HCT116 (cell line): ENCODE results near the gene ACSL5. TPM values are rescaled to one million over a fixed set of nuclear protein-coding genes. Genes with fewer than 3 reads are reported as not detected.

Source experiments
- ATAC-seq: fragments of 200-7000 bp; cut with Tn5 transposase; 2 replicates; pipeline ENCODE4 v1.9.1; 2020; ENCODE audit warnings: mild to moderate bottlenecking, moderate library complexity
- BruUV-seq: library from RNA; stranded (reverse); fragments of 400-500 nt; replicated peaks from 2 replicates; lab custom pipeline; 2021; lab: Mats Ljungman, UMichigan
- CTCF ChIA-PET: fragments of 300-600 bp; sonication (Branson Sonifier 250); formaldehyde crosslinking; loops from one replicate; lab custom pipeline; 2021; ENCODE audit warnings: antibody characterized with exemption; lab: Charles Lee
- POLR2A ChIA-PET: fragments of 300-600, 350-600 bp; sonication (Branson Sonifier 250); formaldehyde crosslinking; loops from one replicate; lab custom pipeline; 2021; ENCODE audit warnings: antibody characterized with exemption; lab: Charles Lee
- RAD21 ChIA-PET, 2 experiments: fragments of 300-600 bp; sonication (Branson Sonifier 250); formaldehyde crosslinking; loops; one replicate each; lab custom pipeline; 2023; ENCODE audit warnings: low total read pairs in 2 of 2; ENCODE audit not compliant: uncharacterized antibody in 2 of 2, unreplicated experiment in 2 of 2, low non-redundant PET in 1 of 2; lab: Charles Lee
- DNase-seq: peaks from one replicate; pipeline ENCODE4 v3.0.0-alpha.2; 2010; ENCODE audit warnings: low read depth, low spot score
- H2AFZ ChIP-seq: fragments of 200-600 bp; shearing (Covaris generic), sonication (generic); 2 replicates; pipeline ENCODE4 v1.6.1; 2017; ENCODE audit warnings: low read depth, mixed run types, mixed read lengths, antibody characterized with exemption, low read length; ENCODE audit not compliant: poor library complexity, severe bottlenecking
- H3K27ac ChIP-seq: 2 replicates; pipeline ENCODE4 v1.5.1; 2012; ENCODE audit warnings: low read depth, low read length
- H3K27me3 ChIP-seq: fragments of 200-600 bp; sonication (generic); 2 replicates; pipeline ENCODE4 v1.6.1; 2016; ENCODE audit warnings: mixed run types, low read length, mixed read lengths; ENCODE audit not compliant: insufficient read depth
- H3K36me3 ChIP-seq, 2 experiments: fragments of 200-500 bp in 1 of 2; fragments of 200-600 bp in 1 of 2; sonication (Bioruptor generic) in 1 of 2; sonication (generic) in 1 of 2; 2 replicates each; pipeline versions ENCODE4 v1.5.1 to v1.6.1; 2014 to 2016; ENCODE audit warnings: low read length in 2 of 2, inconsistent platforms in 1 of 2, mixed read lengths in 1 of 2, mixed run types in 1 of 2; ENCODE audit not compliant: insufficient read depth in 2 of 2, control insufficient read depth in 1 of 2
- H3K4me1 ChIP-seq, 2 experiments: fragments of 200-600 bp in 1 of 2; sonication (generic) in 1 of 2; 2 replicates each; pipeline versions ENCODE4 v1.5.1 to v1.6.1; 2012 to 2017; ENCODE audit warnings: low read length in 2 of 2, inconsistent platforms in 1 of 2, mild to moderate bottlenecking in 1 of 2, mixed read lengths in 1 of 2, mixed run types in 1 of 2, moderate library complexity in 1 of 2; ENCODE audit not compliant: insufficient read depth in 2 of 2, control insufficient read depth in 1 of 2
- H3K4me2 ChIP-seq: fragments of 200-600 bp; sonication (generic); 2 replicates; pipeline ENCODE4 v1.6.1; 2017; ENCODE audit warnings: mixed run types, low read length, mixed read lengths
- H3K4me3 ChIP-seq, 2 experiments: fragments of 200-600 bp in 1 of 2; sonication (generic) in 1 of 2; replicated peaks in 1 of 2; 2 replicates each; pipeline ENCODE4 v1.5.1; 2011 to 2016; ENCODE audit warnings: low read length in 2 of 2, control low read depth in 1 of 2, low read depth in 1 of 2, mild to moderate bottlenecking in 1 of 2, mixed read lengths in 1 of 2, mixed run types in 1 of 2
- H3K79me2 ChIP-seq: fragments of 200-600 bp; sonication (generic); 2 replicates; pipeline ENCODE4 v1.6.1; 2017; ENCODE audit warnings: mild to moderate bottlenecking, mixed run types, low read length, moderate library complexity, mixed read lengths; ENCODE audit not compliant: insufficient read depth
- H3K9ac ChIP-seq: fragments of 200-600 bp; sonication (generic); 2 replicates; pipeline ENCODE4 v1.6.1; 2016; ENCODE audit warnings: low read length, mixed read lengths
- H3K9me2 ChIP-seq: fragments of 200-600 bp; sonication (generic), shearing (Covaris generic); 2 replicates; pipeline ENCODE4 v1.6.1; 2017; ENCODE audit warnings: mixed run types, mild to moderate bottlenecking, moderate library complexity; ENCODE audit not compliant: insufficient read depth
- H3K9me3 ChIP-seq, 2 experiments: fragments of 200-500 bp in 1 of 2; fragments of 200-600 bp in 1 of 2; sonication (Bioruptor generic) in 1 of 2; sonication (generic) in 1 of 2; 2 replicates each; pipeline ENCODE4 v1.6.1; 2014 to 2017; ENCODE audit warnings: low read length in 2 of 2, mixed read lengths in 2 of 2, inconsistent platforms in 1 of 2, low read depth in 1 of 2, mild to moderate bottlenecking in 1 of 2, mixed run types in 1 of 2, moderate library complexity in 1 of 2; ENCODE audit not compliant: control insufficient read depth in 1 of 2, insufficient read depth in 1 of 2
- H4K20me1 ChIP-seq: fragments of 200-600 bp; sonication (generic), shearing (Covaris generic); 2 replicates; pipeline ENCODE4 v1.6.1; 2017; ENCODE audit warnings: mixed run types, mild to moderate bottlenecking, moderate library complexity; ENCODE audit not compliant: insufficient read depth
- CEBPB ChIP-seq: IDR thresholded peaks from 2 replicates; pipeline ENCODE4 v1.6.1; 2012; ENCODE audit warnings: low read depth
- EGR1 ChIP-seq: IDR thresholded peaks from 2 replicates; pipeline ENCODE4 v1.6.1; 2012; ENCODE audit warnings: low read depth
- EZH2 ChIP-seq: fragments of 200-600 bp; sonication (generic); IDR thresholded peaks from 2 replicates; pipeline ENCODE4 v1.6.1; 2017; ENCODE audit warnings: antibody characterized with exemption, mixed run types
- EZH2phosphoT487 ChIP-seq: fragments of 200-600 bp; IDR thresholded peaks from 2 replicates; pipeline ENCODE4 v1.6.1; 2018; ENCODE audit warnings: antibody characterized with exemption, borderline replicate concordance
- JUND ChIP-seq: IDR thresholded peaks from 2 replicates; pipeline ENCODE4 v1.6.1; 2012
- POLR2A ChIP-seq: IDR thresholded peaks from 2 replicates; pipeline ENCODE4 v1.7.0; 2011; ENCODE audit warnings: borderline replicate concordance; ENCODE audit not compliant: insufficient read depth, insufficient read length; ENCODE audit errors: extremely low read depth
- POLR2AphosphoS5 ChIP-seq: IDR thresholded peaks from 2 replicates; pipeline ENCODE4 v1.6.1; 2011; ENCODE audit warnings: mild to moderate bottlenecking, low read depth, low read length, moderate library complexity
- RAD21 ChIP-seq: IDR thresholded peaks from 2 replicates; pipeline ENCODE4 v1.6.1; 2012; ENCODE audit warnings: low read depth, mild to moderate bottlenecking
- SIN3A ChIP-seq: IDR thresholded peaks from 2 replicates; pipeline ENCODE4 v1.6.1; 2012; ENCODE audit warnings: low read depth
- SP1 ChIP-seq: IDR thresholded peaks from 2 replicates; pipeline ENCODE4 v1.6.1; 2012; ENCODE audit warnings: low read depth
- TCF7L2 ChIP-seq: IDR thresholded peaks from 2 replicates; pipeline ENCODE4 v1.7.0; 2011; ENCODE audit warnings: borderline replicate concordance, inconsistent platforms; ENCODE audit not compliant: insufficient read depth, insufficient read length; ENCODE audit errors: extremely low read depth
- ZFX ChIP-seq: fragments of 450-650 bp; IDR thresholded peaks from 2 replicates; pipeline ENCODE4 v1.6.1; 2017
- ZNF274 ChIP-seq: fragments of 200-500 bp; sonication (Bioruptor generic); IDR thresholded peaks from 2 replicates; pipeline ENCODE4 v1.6.1; 2014; ENCODE audit warnings: mild to moderate bottlenecking, low read depth, low read length, inconsistent platforms
- intact Hi-C: fragments of 100-400 bp; cut with micrococcal nuclease; formaldehyde crosslinking; loops from 2 replicates; pipeline ENCODE4 v1.10.0; 2022
- total RNA-seq: library from RNA; stranded (reverse); gene quantifications from one replicate; pipeline ENCODE4 v1.2.1, GENCODE V29; 2021; ENCODE audit not compliant: unreplicated experiment
- TF ChIP-seq, protein P1 (sequence below), 3 experiments: fragments of 200-600 bp in 1 of 3; sonication (generic) in 1 of 3; IDR thresholded peaks in 2 of 3; conservative IDR thresholded peaks in 1 of 3; 2 replicates each; pipeline ENCODE4 v1.5.1; 2012 to 2017; ENCODE audit warnings: low read depth in 2 of 3, low read length in 2 of 3, antibody characterized with exemption in 1 of 3, borderline replicate concordance in 1 of 3, control low read depth in 1 of 3, mild to moderate bottlenecking in 1 of 3, mixed read lengths in 1 of 3, mixed run types in 1 of 3, moderate library complexity in 1 of 3; ENCODE audit not compliant: insufficient read depth in 1 of 3
- TF ChIP-seq, protein P2 (sequence below): IDR thresholded peaks from 2 replicates; pipeline ENCODE4 v1.6.1; 2012; ENCODE audit warnings: low read depth
- TF ChIP-seq, protein P3 (sequence below): IDR thresholded peaks from 2 replicates; pipeline ENCODE4 v1.6.1; 2011; ENCODE audit warnings: mild to moderate bottlenecking, low read length, moderate library complexity; ENCODE audit not compliant: insufficient replicate concordance; ENCODE audit errors: extremely low read depth

ACSL5 gene
- total RNA-seq, 1 experiment from 2014 or later = 195 TPM

DNA sequence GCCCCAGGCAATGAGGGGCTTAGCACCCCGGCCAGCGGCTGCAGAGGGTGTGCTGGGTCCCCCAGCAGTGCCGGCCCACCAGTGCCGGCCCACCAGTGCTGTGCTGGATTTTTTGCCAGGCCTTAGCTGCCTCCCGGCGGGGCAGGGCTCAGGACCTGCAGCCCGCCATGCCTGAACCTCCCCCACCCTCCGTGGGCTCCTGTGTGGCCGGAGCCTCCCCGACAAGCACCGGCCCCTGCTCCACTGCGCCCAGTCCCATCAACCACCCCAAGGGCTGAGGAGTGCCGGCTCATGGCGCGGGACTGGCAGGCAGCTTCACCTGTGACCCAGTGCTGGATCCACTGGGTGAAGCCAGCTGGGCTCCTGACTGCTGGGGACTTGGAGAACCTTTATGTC is 3.5 kb upstream of the ACSL5 start:
- Histone ChIP-seq H3K9me3 (peaks cover 0 to 7% of the 10 kb centered on the region in 2 experiments; a peak in 1 of 4 replicates), H3K4me1 (peaks cover 26 to 49% of the 10 kb centered on the region in 2 experiments), H3K9ac (no peak overlapping the region), H3K79me2 (peaks cover 11% of the 10 kb centered on the region), H2AFZ (no peak overlapping the region), H3K4me3 (no peak overlapping the region), H3K36me3 (no peaks in the 10 kb centered on the region; a peak in 1 of 4 replicates), H3K27ac (no peak overlapping the region; the same call in 1 of the 2 replicates), H3K4me2 (no peak overlapping the region), H3K27me3 (no peaks in the 10 kb centered on the region), H3K9me2 (no peaks in the 10 kb centered on the region), H4K20me1 (no peaks in the 10 kb centered on the region)
- BruUV-seq = no TSS peak
- ChIA-PET POLR2A (interaction anchor here (1.9 to 7.2 kb wide), 3 partner anchors 9 to 17 kb away, joined by 6 to 134 read pairs (median 17); no protein-coding TSS in a partner anchor), RAD21 (no interaction called here), CTCF (interaction anchor here (1.5 kb wide), 1 partner anchor 54 kb away, joined by 3 read pairs; no protein-coding TSS in a partner anchor)
- DNase-seq (no peak), ATAC-seq (no peak)
- intact Hi-C loops = no loop called here
- TF ChIP-seq, protein P1, sequence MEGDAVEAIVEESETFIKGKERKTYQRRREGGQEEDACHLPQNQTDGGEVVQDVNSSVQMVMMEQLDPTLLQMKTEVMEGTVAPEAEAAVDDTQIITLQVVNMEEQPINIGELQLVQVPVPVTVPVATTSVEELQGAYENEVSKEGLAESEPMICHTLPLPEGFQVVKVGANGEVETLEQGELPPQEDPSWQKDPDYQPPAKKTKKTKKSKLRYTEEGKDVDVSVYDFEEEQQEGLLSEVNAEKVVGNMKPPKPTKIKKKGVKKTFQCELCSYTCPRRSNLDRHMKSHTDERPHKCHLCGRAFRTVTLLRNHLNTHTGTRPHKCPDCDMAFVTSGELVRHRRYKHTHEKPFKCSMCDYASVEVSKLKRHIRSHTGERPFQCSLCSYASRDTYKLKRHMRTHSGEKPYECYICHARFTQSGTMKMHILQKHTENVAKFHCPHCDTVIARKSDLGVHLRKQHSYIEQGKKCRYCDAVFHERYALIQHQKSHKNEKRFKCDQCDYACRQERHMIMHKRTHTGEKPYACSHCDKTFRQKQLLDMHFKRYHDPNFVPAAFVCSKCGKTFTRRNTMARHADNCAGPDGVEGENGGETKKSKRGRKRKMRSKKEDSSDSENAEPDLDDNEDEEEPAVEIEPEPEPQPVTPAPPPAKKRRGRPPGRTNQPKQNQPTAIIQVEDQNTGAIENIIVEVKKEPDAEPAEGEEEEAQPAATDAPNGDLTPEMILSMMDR (IDR thresholded peaks at IDR 0.05 in 2 of 3, conservative IDR thresholded peaks at IDR 0.05 in 1 of 3; ENCODE audit: borderline replicate concordance in 1 of 3, insufficient read depth in 1 of 3, low read depth in 2 of 3, low read length in 2 of 3) = no peak
- TF ChIP-seq JUND = no peak
- no peak for TF ChIP-seq EZH2phosphoT487
- TF ChIP-seq, protein P2, sequence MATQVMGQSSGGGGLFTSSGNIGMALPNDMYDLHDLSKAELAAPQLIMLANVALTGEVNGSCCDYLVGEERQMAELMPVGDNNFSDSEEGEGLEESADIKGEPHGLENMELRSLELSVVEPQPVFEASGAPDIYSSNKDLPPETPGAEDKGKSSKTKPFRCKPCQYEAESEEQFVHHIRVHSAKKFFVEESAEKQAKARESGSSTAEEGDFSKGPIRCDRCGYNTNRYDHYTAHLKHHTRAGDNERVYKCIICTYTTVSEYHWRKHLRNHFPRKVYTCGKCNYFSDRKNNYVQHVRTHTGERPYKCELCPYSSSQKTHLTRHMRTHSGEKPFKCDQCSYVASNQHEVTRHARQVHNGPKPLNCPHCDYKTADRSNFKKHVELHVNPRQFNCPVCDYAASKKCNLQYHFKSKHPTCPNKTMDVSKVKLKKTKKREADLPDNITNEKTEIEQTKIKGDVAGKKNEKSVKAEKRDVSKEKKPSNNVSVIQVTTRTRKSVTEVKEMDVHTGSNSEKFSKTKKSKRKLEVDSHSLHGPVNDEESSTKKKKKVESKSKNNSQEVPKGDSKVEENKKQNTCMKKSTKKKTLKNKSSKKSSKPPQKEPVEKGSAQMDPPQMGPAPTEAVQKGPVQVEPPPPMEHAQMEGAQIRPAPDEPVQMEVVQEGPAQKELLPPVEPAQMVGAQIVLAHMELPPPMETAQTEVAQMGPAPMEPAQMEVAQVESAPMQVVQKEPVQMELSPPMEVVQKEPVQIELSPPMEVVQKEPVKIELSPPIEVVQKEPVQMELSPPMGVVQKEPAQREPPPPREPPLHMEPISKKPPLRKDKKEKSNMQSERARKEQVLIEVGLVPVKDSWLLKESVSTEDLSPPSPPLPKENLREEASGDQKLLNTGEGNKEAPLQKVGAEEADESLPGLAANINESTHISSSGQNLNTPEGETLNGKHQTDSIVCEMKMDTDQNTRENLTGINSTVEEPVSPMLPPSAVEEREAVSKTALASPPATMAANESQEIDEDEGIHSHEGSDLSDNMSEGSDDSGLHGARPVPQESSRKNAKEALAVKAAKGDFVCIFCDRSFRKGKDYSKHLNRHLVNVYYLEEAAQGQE = no peak
- TF ChIP-seq TCF7L2 = no peak
- TF ChIP-seq EGR1 = no peak
- TF ChIP-seq CEBPB = no peak
- TF ChIP-seq POLR2A = no peak
- TF ChIP-seq ZFX = no peak
- TF ChIP-seq EZH2 = no peak
- TF ChIP-seq, protein P3, sequence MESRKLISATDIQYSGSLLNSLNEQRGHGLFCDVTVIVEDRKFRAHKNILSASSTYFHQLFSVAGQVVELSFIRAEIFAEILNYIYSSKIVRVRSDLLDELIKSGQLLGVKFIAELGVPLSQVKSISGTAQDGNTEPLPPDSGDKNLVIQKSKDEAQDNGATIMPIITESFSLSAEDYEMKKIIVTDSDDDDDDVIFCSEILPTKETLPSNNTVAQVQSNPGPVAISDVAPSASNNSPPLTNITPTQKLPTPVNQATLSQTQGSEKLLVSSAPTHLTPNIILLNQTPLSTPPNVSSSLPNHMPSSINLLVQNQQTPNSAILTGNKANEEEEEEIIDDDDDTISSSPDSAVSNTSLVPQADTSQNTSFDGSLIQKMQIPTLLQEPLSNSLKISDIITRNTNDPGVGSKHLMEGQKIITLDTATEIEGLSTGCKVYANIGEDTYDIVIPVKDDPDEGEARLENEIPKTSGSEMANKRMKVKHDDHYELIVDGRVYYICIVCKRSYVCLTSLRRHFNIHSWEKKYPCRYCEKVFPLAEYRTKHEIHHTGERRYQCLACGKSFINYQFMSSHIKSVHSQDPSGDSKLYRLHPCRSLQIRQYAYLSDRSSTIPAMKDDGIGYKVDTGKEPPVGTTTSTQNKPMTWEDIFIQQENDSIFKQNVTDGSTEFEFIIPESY = no peak
- no peak for TF ChIP-seq RAD21
- TF ChIP-seq POLR2AphosphoS5 = no peak
- no peak for TF ChIP-seq SIN3A
- no peak for TF ChIP-seq ZNF274
- TF ChIP-seq SP1 = no peak
